ENCODE results near the gene RNF212B. TPM values are rescaled to one million over a fixed set of nuclear protein-coding genes. Genes with fewer than 3 reads are reported as not detected.

Gene RNF212B
- polyA plus RNA-seq, 1 experiment: not detected

GRCh38 chr14:23308721-23309445, 71.1 kb downstream of the RNF212B start:
- peak overlapping the region; percentile 92 for H3K4me3 ChIP-seq (ENCODE audit: low read depth, low read length)
- POLR2A ChIA-PET: interaction anchor here (5.9 kb wide), 1 partner anchor 13 kb away, joined by 54 read pairs; the partner anchor contains the start of gene PABPN1
- H3K27me3 ChIP-seq (ENCODE audit: control insufficient read depth, insufficient read depth, low read length): no peaks in the 10 kb centered on the region
- H3K27ac ChIP-seq (ENCODE audit: low read depth, low read length): no peak overlapping the region
- DNase-seq (ENCODE audit: low read depth, low spot score): no peak
- H3K9me3 ChIP-seq (ENCODE audit: control insufficient read depth, insufficient read depth, low read length): no peaks in the 10 kb centered on the region; the same call in 1 of the 2 replicates
- CTCF ChIA-PET: interaction anchor here (0.5 to 0.7 kb wide), 2 partner anchors 21 to 1083 kb away, joined by 4 to 7 read pairs; no protein-coding TSS in a partner anchor
- TF ChIP-seq CTCF (IDR thresholded peaks at IDR 0.05; ENCODE audit: low read depth, low read length): no peak

- TF ChIP-seq CTCF (IDR thresholded peaks at IDR 0.05; ENCODE audit: low read depth, low read length): no peak
- ChIA-PET CTCF (interaction anchor here (1.0 to 3.2 kb wide), 2 partner anchors 8 to 9 kb away, joined by 4 to 20 read pairs; partner anchors contain the start of gene PPP1R3E), POLR2A (interaction anchor here (2.1 kb wide), 1 partner anchor 11 kb away, joined by 8 read pairs; the partner anchor contains the start of gene PABPN1)
- no peak overlapping the region for H3K27ac ChIP-seq (ENCODE audit: low read depth, low read length)
- no peaks in the 10 kb centered on the region; the same call in 1 of the 2 replicates for H3K9me3 ChIP-seq (ENCODE audit: control insufficient read depth, insufficient read depth, low read length)
- no peak overlapping the region for H3K4me3 ChIP-seq (ENCODE audit: low read depth, low read length)
- DNase-seq (ENCODE audit: low read depth, low spot score): no peak
- no peaks in the 10 kb centered on the region for H3K27me3 ChIP-seq (ENCODE audit: control insufficient read depth, insufficient read depth, low read length)
Measured at GRCh38 chr14:23310546-23310945, 72.8 kb downstream of the RNF212B start.

GRCh38 chr14:23316300-23316699, 78.6 kb downstream of the RNF212B start:
- Histone ChIP-seq H3K9me3 (ENCODE audit: control insufficient read depth, insufficient read depth, low read length) (no peaks in the 10 kb centered on the region), H3K4me3 (ENCODE audit: low read depth, low read length) (no peak overlapping the region), H3K27me3 (ENCODE audit: control insufficient read depth, insufficient read depth, low read length) (no peaks in the 10 kb centered on the region), H3K27ac (ENCODE audit: low read depth, low read length) (no peak overlapping the region)
- ChIA-PET POLR2A (interaction anchor here (0.7 kb wide), 1 partner anchor 11 kb away, joined by 5 read pairs; no protein-coding TSS in a partner anchor), CTCF (interaction anchor here (0.6 to 1.5 kb wide), 3 partner anchors 15 to 17 kb away, joined by 3 to 4 read pairs (median 3); no protein-coding TSS in a partner anchor)
- DNase-seq (ENCODE audit: low read depth, low spot score): no peak
- no peak for TF ChIP-seq CTCF (IDR thresholded peaks at IDR 0.05; ENCODE audit: low read depth, low read length)

DNA sequence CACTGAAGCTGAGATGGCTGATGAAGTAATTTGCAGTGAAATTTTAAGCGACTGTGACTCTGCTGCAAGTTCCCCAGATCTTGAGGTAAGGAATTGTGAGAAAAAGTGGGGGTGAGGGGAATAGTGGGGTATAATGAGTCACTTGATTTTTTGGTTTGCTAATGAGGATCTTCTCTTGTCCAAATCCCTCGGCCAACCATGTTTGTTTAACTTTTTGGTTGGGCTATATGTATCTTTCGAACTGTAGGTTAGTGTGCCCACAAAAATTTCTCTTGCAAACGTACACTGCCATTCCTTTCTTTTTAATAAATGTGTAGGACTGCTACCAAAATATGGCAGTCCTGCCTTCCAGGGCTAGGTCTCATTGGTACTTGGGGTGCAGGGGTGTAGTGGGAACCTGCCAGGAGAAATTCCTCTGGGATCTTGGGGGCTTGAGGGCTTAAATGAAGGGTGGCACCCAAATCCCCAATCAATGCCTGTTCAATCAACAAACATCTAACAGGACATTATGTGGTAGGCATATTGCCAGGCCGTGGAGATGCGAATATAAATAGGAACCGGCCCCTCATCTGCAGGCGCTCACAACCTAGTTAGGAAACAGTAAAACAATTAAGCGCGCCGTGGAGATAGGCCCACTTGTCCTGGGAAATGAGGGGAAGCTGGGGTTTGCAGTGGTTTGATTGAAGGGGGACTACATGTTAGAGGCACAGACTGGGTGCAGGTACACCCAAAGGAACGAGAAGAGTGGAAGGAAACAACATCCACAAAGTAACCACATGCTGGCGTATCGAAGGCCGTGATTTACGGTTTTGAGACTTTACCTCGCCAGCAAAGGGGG, 82.2 kb downstream of the RNF212B start:
- Histone ChIP-seq H3K27ac (ENCODE audit: low read depth, low read length) (peak overlapping the region; percentile 93), H3K4me3 (ENCODE audit: low read depth, low read length) (no peak overlapping the region), H3K27me3 (ENCODE audit: control insufficient read depth, insufficient read depth, low read length) (no peaks in the 10 kb centered on the region), H3K9me3 (ENCODE audit: control insufficient read depth, insufficient read depth, low read length) (no peaks in the 10 kb centered on the region)
- POLR2A ChIA-PET: interaction anchor here (1.0 to 3.2 kb wide), 2 partner anchors 14 to 237 kb away, joined by 3 to 54 read pairs; partner anchors contain the start of gene BCL2L2
- no peak for DNase-seq (ENCODE audit: low read depth, low spot score)
- TF ChIP-seq CTCF (IDR thresholded peaks at IDR 0.05; ENCODE audit: low read depth, low read length): no peak
- CTCF ChIA-PET: interaction anchor here (0.6 to 2.9 kb wide), 4 partner anchors 19 to 1112 kb away, joined by 3 to 27 read pairs (median 9); no protein-coding TSS in a partner anchor
